Liver (tissue), 9 donors: ENCODE measurements around the gene DNAJA2. TPM values are rescaled to one million over a fixed set of nuclear protein-coding genes. Genes with fewer than 3 reads are reported as not detected.

Experiments used
- DNase-seq: peaks from one replicate; pipeline ENCODE4 v3.0.0-alpha.2; 2017; ENCODE audit warnings: low spot score
- H3K27ac ChIP-seq, 2 donors: one replicate each; pipeline ENCODE4 v1.7.0; 2013; ENCODE audit warnings: inconsistent platforms in 2 of 2, low read length in 2 of 2, control low read depth in 1 of 2, low read depth in 1 of 2, mild to moderate bottlenecking in 1 of 2
- H3K27me3 ChIP-seq, 4 donors: one replicate each; pipeline versions ENCODE4 v1.6.1 to v1.7.0; 2013; ENCODE audit warnings: low read length in 3 of 4, inconsistent platforms in 1 of 4, mild to moderate bottlenecking in 1 of 4, moderate library complexity in 1 of 4; ENCODE audit not compliant: control insufficient read depth in 4 of 4, insufficient read depth in 4 of 4
- H3K36me3 ChIP-seq, 4 donors: one replicate each; pipeline versions ENCODE4 v1.6.1 to v1.7.0; 2013; ENCODE audit warnings: low read length in 3 of 4, mild to moderate bottlenecking in 3 of 4, low read depth in 1 of 4, moderate library complexity in 1 of 4; ENCODE audit not compliant: control insufficient read depth in 4 of 4, insufficient read depth in 3 of 4
- H3K4me1 ChIP-seq, 4 donors: one replicate each; pipeline versions ENCODE4 v1.6.1 to v1.7.0; 2013; ENCODE audit warnings: low read length in 3 of 4, mild to moderate bottlenecking in 3 of 4, moderate library complexity in 1 of 4; ENCODE audit not compliant: control insufficient read depth in 4 of 4, insufficient read depth in 4 of 4
- H3K4me3 ChIP-seq, 3 donors: one replicate each; pipeline versions ENCODE4 v1.6.1 to v1.7.0; 2013; ENCODE audit warnings: low read length in 3 of 3, control low read depth in 1 of 3, low read depth in 1 of 3, mild to moderate bottlenecking in 1 of 3
- H3K9ac ChIP-seq, 2 donors: one replicate each; pipeline ENCODE4 v1.7.0; 2013; ENCODE audit warnings: low read length in 2 of 2, mild to moderate bottlenecking in 2 of 2, moderate library complexity in 2 of 2, control low read depth in 1 of 2, low read depth in 1 of 2
- H3K9me3 ChIP-seq, 4 donors: one replicate each; pipeline versions ENCODE4 v1.6.1 to v1.7.0; 2013; ENCODE audit warnings: low read length in 3 of 4; ENCODE audit not compliant: control insufficient read depth in 4 of 4
- ATF3 ChIP-seq: IDR thresholded peaks from 2 replicates; pipeline ENCODE4 v1.6.1; 2016; ENCODE audit warnings: antibody characterized with exemption
- EGR1 ChIP-seq, 2 donors: IDR thresholded peaks; 2 replicates each; pipeline ENCODE4 v1.6.1; 2016 to 2018; ENCODE audit warnings: antibody characterized with exemption in 2 of 2, low read depth in 2 of 2
- FOXA1 ChIP-seq: IDR thresholded peaks from 2 replicates; pipeline ENCODE4 v1.6.1; 2016; ENCODE audit warnings: antibody characterized with exemption
- FOXA2 ChIP-seq: IDR thresholded peaks from 2 replicates; pipeline ENCODE4 v1.6.1; 2016; ENCODE audit warnings: antibody characterized with exemption
- GABPA ChIP-seq, 2 donors: IDR thresholded peaks in 1 of 2; conservative IDR thresholded peaks in 1 of 2; 2 replicates each; pipeline ENCODE4 v1.6.1; 2016; ENCODE audit warnings: antibody characterized with exemption in 2 of 2, mild to moderate bottlenecking in 1 of 2, moderate library complexity in 1 of 2
- HNF4A ChIP-seq, 2 donors: conservative IDR thresholded peaks; 2 replicates each; pipeline ENCODE4 v1.6.1; 2016; ENCODE audit warnings: antibody characterized with exemption in 2 of 2, mild to moderate bottlenecking in 2 of 2
- JUND ChIP-seq, 2 donors: IDR thresholded peaks; 2 replicates each; pipeline ENCODE4 v1.6.1; 2016; ENCODE audit warnings: antibody characterized with exemption in 2 of 2
- RAD21 ChIP-seq, 2 donors: IDR thresholded peaks; 2 replicates each; pipeline ENCODE4 v1.6.1; 2016; ENCODE audit warnings: antibody characterized with exemption in 2 of 2, mild to moderate bottlenecking in 2 of 2
- RXRA ChIP-seq, 2 donors: IDR thresholded peaks; 2 replicates each; pipeline ENCODE4 v1.6.1; 2017 to 2018; ENCODE audit warnings: antibody characterized with exemption in 2 of 2, mild to moderate bottlenecking in 1 of 2
- TAF1 ChIP-seq: conservative IDR thresholded peaks from 2 replicates; pipeline ENCODE4 v1.6.1; 2016; ENCODE audit warnings: antibody characterized with exemption, mild to moderate bottlenecking
- YY1 ChIP-seq: IDR thresholded peaks from 2 replicates; pipeline ENCODE4 v1.6.1; 2016; ENCODE audit warnings: antibody characterized with exemption, mild to moderate bottlenecking
- WGBS: extraction: QIAGEN DNeasy Blood & Tissue Kit; methylation state at CpG from one replicate; pipeline ENCODE4 v1.1.7; 2013; 5-methylcytosine and 5-hydroxymethylcytosine counted together
- polyA plus RNA-seq, 2 donors: library from polyadenylated mRNA; stranded (reverse) in 1 of 2; unstranded in 1 of 2; fragments of 200-250 nt in 1 of 2; fragments of >200 nt in 1 of 2; fragmentation: Nextera tagmentation in 1 of 2; extraction: Ambion mirVana in 1 of 2; gene quantifications; one replicate each; pipeline versions ENCODE4 v1.2.1 to v1.2.3, GENCODE V29; 2013 to 2015
- total RNA-seq, 2 donors: library from RNA; depleted of rRNA; stranded (reverse); fragments of >200 nt; gene quantifications; one replicate each; pipeline ENCODE4 v1.2.3, GENCODE V29; 2014
- TF ChIP-seq, protein P1 (sequence below): IDR thresholded peaks from 2 replicates; pipeline ENCODE4 v1.6.1; 2016; ENCODE audit warnings: antibody characterized with exemption, mild to moderate bottlenecking
- TF ChIP-seq, protein P2 (sequence below): IDR thresholded peaks from 2 replicates; pipeline ENCODE4 v1.6.1; 2016; ENCODE audit warnings: antibody characterized with exemption
- donor health status: healthy.
- donor health status: healthy.
- donor health status: healthy.
- donor health status: healthy.
- donor health status: healthy.

DNAJA2 gene
- total and polyA plus RNA-seq, 4 donors = 22.7 to 32.8 (median 25.5) TPM

DNA sequence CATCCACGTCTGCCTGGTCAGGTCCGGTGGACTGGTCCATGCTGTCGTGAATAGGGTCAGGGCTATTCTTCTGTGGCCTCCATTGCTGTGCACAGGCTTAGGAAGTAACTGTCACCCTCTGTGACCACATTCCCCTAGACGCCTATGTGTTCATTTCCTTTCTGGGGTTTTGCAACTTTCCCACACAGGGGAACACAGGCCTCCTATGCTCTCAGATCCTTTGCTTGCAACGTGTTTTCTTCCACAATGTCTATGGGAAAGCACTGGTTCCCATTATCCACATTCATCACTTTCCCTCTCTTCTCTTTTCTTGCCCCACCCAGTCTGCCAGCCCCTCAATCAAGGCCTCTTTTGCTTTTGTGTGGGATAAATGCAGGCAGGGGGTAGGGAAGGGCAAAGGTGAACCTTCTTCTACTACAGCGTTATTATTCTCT, 43.2 kb upstream of the DNAJA2 start:
- 72% methylated on average over 6 of the region's 6 CpGs for WGBS
- Histone ChIP-seq H3K9ac (no peak overlapping the region), H3K9me3 (no peaks in the 10 kb centered on the region), H3K27me3 (no peaks in the 10 kb centered on the region), H3K36me3 (no peaks in the 10 kb centered on the region), H3K4me3 (no peak overlapping the region), H3K27ac (no peak overlapping the region), H3K4me1 (no peaks in the 10 kb centered on the region)
- DNase-seq = no peak
- TF ChIP-seq YY1 = no peak
- no peak for TF ChIP-seq ATF3
- TF ChIP-seq JUND (IDR thresholded peaks at IDR 0.05) = no peak
- TF ChIP-seq HNF4A (conservative IDR thresholded peaks at IDR 0.05) = no peak
- TF ChIP-seq, protein P1, sequence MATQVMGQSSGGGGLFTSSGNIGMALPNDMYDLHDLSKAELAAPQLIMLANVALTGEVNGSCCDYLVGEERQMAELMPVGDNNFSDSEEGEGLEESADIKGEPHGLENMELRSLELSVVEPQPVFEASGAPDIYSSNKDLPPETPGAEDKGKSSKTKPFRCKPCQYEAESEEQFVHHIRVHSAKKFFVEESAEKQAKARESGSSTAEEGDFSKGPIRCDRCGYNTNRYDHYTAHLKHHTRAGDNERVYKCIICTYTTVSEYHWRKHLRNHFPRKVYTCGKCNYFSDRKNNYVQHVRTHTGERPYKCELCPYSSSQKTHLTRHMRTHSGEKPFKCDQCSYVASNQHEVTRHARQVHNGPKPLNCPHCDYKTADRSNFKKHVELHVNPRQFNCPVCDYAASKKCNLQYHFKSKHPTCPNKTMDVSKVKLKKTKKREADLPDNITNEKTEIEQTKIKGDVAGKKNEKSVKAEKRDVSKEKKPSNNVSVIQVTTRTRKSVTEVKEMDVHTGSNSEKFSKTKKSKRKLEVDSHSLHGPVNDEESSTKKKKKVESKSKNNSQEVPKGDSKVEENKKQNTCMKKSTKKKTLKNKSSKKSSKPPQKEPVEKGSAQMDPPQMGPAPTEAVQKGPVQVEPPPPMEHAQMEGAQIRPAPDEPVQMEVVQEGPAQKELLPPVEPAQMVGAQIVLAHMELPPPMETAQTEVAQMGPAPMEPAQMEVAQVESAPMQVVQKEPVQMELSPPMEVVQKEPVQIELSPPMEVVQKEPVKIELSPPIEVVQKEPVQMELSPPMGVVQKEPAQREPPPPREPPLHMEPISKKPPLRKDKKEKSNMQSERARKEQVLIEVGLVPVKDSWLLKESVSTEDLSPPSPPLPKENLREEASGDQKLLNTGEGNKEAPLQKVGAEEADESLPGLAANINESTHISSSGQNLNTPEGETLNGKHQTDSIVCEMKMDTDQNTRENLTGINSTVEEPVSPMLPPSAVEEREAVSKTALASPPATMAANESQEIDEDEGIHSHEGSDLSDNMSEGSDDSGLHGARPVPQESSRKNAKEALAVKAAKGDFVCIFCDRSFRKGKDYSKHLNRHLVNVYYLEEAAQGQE = no peak
- TF ChIP-seq EGR1 (IDR thresholded peaks at IDR 0.05; ENCODE audit: low read depth in 2 of 2) = no peak
- no peak for TF ChIP-seq FOXA1
- TF ChIP-seq FOXA2 = no peak
- TF ChIP-seq RXRA (IDR thresholded peaks at IDR 0.05) = no peak
- TF ChIP-seq, protein P2, sequence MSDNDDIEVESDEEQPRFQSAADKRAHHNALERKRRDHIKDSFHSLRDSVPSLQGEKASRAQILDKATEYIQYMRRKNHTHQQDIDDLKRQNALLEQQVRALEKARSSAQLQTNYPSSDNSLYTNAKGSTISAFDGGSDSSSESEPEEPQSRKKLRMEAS = no peak
- no peak for TF ChIP-seq TAF1
- TF ChIP-seq RAD21 (IDR thresholded peaks at IDR 0.05) = no peak

GRCh38 chr16:47013910-47014309, 40.4 kb upstream of the DNAJA2 start:
- DNase-seq = no peak
- TF ChIP-seq, protein P1 = no peak
- TF ChIP-seq GABPA (IDR thresholded peaks at IDR 0.05 in 1 of 2, conservative IDR thresholded peaks at IDR 0.05 in 1 of 2) = no peak
- Histone ChIP-seq H3K9ac (no peak overlapping the region), H3K36me3 (no peaks in the 10 kb centered on the region), H3K9me3 (no peaks in the 10 kb centered on the region), H3K4me3 (no peak overlapping the region), H3K4me1 (no peaks in the 10 kb centered on the region), H3K27ac (no peak overlapping the region), H3K27me3 (no peaks in the 10 kb centered on the region)
- 79% methylated on average over 25 of the region's 25 CpGs for WGBS
